Right cardiac atrium (tissue), 5 donors: ENCODE measurements around the gene HACE1. TPM values are rescaled to one million over a fixed set of nuclear protein-coding genes. Genes with fewer than 3 reads are reported as not detected.
"Not testable (repeated sequence)": the region's sequence is repeated elsewhere in the genome, so short reads cannot be mapped to it uniquely, and the experiment has no call there.

Experiments
- ATAC-seq, 2 donors: fragments of 200-7000 bp; cut with Tn5 transposase; one replicate each; pipeline versions ENCODE4 v1.8.0 to v1.9.1; 2020; ENCODE audit warnings: moderate library complexity in 2 of 2, mild to moderate bottlenecking in 1 of 2
- DNase-seq, 3 donors: peaks; one replicate each; pipeline ENCODE4 v3.0.0-alpha.2; 2020
- H3K27ac ChIP-seq: one replicate; pipeline ENCODE4 v1.5.1; 2013; ENCODE audit warnings: mild to moderate bottlenecking, low read length, control low read depth, moderate library complexity
- H3K27me3 ChIP-seq: one replicate; pipeline ENCODE4 v1.6.1; 2013; ENCODE audit not compliant: control insufficient read depth, insufficient read depth
- H3K4me1 ChIP-seq: one replicate; pipeline ENCODE4 v1.6.1; 2013; ENCODE audit warnings: low read length; ENCODE audit not compliant: control insufficient read depth, insufficient read depth
- H3K4me3 ChIP-seq: one replicate; pipeline ENCODE4 v1.5.1; 2013; ENCODE audit warnings: low read length, control low read depth
- H3K9me3 ChIP-seq: one replicate; pipeline ENCODE4 v1.6.1; 2013; ENCODE audit warnings: low read length; ENCODE audit not compliant: control insufficient read depth
- WGBS: extraction: QIAGEN DNeasy Blood & Tissue Kit; methylation state at CpG from one replicate; pipeline ENCODE4 v1.1.7; 2013; 5-methylcytosine and 5-hydroxymethylcytosine counted together
- intact Hi-C, 4 donors: fragments of 100-400 bp; cut with DNase I; formaldehyde crosslinking; loops; one replicate each; pipeline versions ENCODE4 v1.11.0 to v1.14.0; 2022 to 2023
- polyA plus RNA-seq: library from polyadenylated mRNA; stranded (reverse); fragments of 200-250 nt; gene quantifications from one replicate; pipeline ENCODE4 v1.2.3, GENCODE V29; 2013
- total RNA-seq, 4 donors: library from RNA; stranded (reverse); fragmentation: NEBNext Ultra II Directional; extraction: Animal tissue kit (Norgen Biotek cat#: 25700); gene quantifications; one replicate each; pipeline ENCODE4 v1.2.1, GENCODE V29; 2021
- donor health status: healthy with polysubstance abuse.
- donor health status: DM: no; HTN: yes; CAD: no.
- donor health status: DM: no; HTN: no; CAD: no.
- donor health status: DM: no; HTN: yes; CAD: no; lungs with severe emphysema.
- donor health status: DM: yes; HTN: yes; CAD: no.

HACE1 gene
- total and polyA plus RNA-seq, 5 donors = 3.9 to 9.7 (median 8.5) TPM

DNA sequence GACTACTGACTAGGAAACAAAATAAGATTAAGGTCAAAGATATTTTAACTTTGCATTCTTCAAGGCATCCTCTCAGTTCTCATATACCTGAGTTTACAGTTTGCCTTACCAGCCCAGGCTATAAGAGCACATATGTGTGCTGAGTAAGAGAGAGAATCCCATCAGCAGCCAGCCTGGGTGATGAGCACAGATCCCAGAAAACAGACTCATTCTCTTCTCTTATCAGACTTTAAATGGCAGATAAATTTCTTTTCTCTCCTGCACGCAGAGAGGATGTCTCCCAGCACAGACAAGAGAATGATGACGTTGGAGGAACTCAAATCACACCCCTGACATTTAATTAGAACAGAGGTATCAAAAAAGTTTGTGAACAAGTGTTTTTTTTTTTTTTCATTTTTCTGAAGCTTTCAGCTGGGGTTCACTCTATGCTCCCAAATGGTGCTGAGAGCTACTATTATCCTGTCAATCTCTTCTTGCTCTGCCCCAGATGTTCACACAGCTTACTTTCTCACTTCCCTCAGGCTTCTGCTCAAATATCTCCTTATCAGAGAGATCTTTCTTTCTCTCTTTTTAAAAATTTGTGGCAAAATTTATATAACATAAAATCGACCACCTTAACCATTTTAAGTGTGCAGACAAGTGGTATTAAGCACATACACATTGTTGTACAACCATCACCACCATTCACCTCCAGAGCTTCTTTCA lies 22.4 kb upstream of the HACE1 start:
- WGBS = 21% methylated on average over 3 of the region's 3 CpGs
- intact Hi-C loops = no loop called here

DNA sequence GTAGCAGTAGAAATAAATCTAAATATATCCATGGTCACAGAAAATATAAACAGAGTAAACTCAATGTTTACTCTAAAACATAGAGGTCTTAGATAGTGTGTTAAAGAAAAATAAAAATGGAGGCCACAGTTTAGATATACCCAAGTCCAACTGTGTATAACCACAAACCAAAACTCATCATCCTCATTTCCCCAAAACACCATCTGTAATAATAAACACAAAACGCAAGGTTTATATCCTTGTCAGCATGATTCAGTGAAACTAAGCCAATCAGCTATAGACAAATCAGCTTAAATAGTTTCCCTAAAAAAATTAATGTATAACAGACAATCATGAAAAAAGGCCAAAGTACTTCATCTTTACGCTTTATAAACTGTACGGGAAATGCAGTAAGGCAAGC lies 2.7 kb upstream of the HACE1 start:
- no peak overlapping the region for H3K4me3 ChIP-seq
- WGBS = 84% methylated on average over 3 of the region's 3 CpGs
- no peaks in the 10 kb centered on the region for H3K4me1 ChIP-seq
- intact Hi-C loops = no loop called here
- no peak for ATAC-seq
- no peaks in the 10 kb centered on the region for H3K9me3 ChIP-seq
- no peak overlapping the region for H3K27ac ChIP-seq
- peaks cover 2% of the 10 kb centered on the region for H3K27me3 ChIP-seq
- DNase-seq = no peak

More for the DNA sequence above, 22.4 kb upstream of the HACE1 start:
- no peaks in the 10 kb centered on the region for H3K9me3 ChIP-seq
- no peak overlapping the region for H3K4me3 ChIP-seq
- ATAC-seq (no peak), DNase-seq (no peak)
- H3K4me1 ChIP-seq = no peaks in the 10 kb centered on the region
- no peak overlapping the region for H3K27ac ChIP-seq
- H3K27me3 ChIP-seq = no peaks in the 10 kb centered on the region

DNA sequence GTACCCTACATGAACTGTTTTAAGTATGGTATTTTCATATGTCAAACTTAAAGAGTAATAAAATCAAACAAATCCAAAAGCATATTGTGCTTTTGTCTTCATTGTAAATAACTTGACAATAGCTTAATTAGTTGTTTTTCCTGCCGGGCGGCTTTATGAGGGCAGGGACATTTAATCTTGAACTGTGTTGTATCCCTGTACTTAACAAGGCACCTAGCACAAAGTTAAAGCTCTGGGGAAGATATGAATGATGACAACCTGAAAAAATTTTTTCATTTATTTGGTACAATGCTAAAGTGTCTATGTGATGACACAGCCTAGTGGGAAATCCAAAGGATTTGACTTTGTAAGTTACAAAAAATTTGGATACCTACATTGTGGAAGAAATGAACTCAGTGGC lies 502 bp upstream of the HACE1 start:
- WGBS = 74% methylated on average over 2 of the region's 2 CpGs

DNA sequence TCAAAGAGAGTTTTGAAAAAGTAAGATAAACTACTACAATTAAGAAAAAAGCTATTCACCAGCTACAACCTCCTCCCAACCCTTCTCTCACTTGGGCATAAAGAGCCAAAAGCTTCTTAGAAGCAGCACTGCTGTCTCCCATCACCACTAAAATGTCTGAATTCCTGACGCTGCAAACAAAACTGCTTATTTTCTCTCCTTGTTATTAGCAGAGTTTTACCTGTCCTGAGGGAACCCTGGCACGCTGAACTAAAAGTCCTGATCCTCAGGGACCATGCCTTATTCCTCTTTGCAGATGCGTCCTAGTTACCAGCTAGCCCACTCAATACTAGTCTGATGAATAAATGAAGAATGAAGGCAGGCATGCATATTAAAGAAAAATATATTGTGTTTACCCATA lies 1.1 kb downstream of the HACE1 start:
- no peaks in the 10 kb centered on the region for H3K4me1 ChIP-seq
- peaks cover 2% of the 10 kb centered on the region for H3K27me3 ChIP-seq
- peak overlapping the region; percentile 45 for H3K4me3 ChIP-seq
- H3K27ac ChIP-seq = no peak overlapping the region
- 24% methylated on average over 3 of the region's 3 CpGs for WGBS
- intact Hi-C loops = no loop called here
- DNase-seq (no peak), ATAC-seq (no peak)
- H3K9me3 ChIP-seq = no peaks in the 10 kb centered on the region

More for the DNA sequence above, 502 bp upstream of the HACE1 start:
- intact Hi-C loops = no loop called here
- ATAC-seq (no peak), DNase-seq (no peak)
- peaks cover 2% of the 10 kb centered on the region for H3K27me3 ChIP-seq
- H3K27ac ChIP-seq = no peak overlapping the region
- peak overlapping the region; percentile 45 for H3K4me3 ChIP-seq
- no peaks in the 10 kb centered on the region for H3K4me1 ChIP-seq
- no peaks in the 10 kb centered on the region for H3K9me3 ChIP-seq

DNA sequence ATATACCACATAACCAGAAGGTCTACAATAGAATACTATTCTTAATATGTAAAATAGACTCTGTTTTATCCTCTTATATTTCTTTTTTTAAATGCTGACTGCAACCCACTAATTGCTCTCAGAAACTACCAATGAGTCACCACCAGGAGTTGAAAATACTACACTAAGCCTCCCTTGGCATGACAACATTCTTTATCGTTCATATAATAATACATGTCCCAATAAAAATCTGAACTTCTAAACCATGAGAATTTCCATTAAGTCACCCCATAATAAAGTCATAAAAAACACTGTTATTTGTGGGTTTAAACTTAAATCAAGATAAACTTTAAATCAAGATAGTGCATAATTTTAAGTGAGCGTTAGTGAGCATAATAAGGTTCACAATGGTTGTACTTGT lies 4.2 kb downstream of the HACE1 start:
- intact Hi-C loops = no loop called here
- H3K4me3 ChIP-seq = no peak overlapping the region
- H3K4me1 ChIP-seq = no peaks in the 10 kb centered on the region
- no peak for ATAC-seq
- WGBS = 81% methylated on average over 2 of the region's 2 CpGs
- no peaks in the 10 kb centered on the region for H3K9me3 ChIP-seq
- H3K27me3 ChIP-seq = no peaks in the 10 kb centered on the region
- no peak overlapping the region for H3K27ac ChIP-seq
- no peak for DNase-seq

DNA sequence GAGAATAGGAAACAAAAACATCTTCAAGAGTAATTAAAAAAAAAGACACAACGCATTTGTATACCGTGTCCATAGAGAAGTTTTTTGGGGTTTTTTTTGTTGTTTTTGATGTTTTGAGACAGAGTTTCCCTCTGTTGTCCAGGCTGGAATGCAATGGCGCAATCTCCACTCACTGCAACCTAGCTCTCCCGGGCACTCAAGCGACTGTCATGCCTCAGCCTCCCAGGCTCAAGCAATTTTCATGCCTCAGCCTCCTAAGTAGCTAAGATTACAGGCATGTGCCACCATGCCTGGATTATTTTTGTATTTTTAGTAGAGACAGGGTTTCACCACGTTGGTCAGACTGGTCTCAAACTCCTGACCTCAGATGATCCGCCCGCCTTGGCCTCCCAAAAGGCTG lies 12.0 kb downstream of the HACE1 start:
- H3K27me3 ChIP-seq = not testable (repeated sequence)

DNA sequence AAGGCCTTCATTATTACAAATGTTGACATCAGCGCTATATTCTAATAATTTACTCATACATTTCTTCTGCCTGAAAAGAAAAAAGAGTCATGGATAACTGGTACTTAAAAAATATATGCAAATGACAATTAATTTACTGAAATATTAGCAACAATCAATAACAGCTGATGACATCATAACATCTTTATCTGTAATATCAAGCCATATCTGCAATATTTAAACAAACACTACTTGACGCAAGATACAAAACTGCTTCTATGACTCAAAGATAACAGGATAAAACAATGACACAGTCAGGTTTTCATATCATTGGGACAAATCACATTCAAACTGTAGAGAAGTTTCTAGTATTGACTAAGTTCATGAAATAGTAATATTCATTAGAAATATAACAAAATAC lies 16.5 kb downstream of the HACE1 start:
- WGBS = 98% methylated on average over 2 of the region's 2 CpGs
- intact Hi-C loops = no loop called here
- DNase-seq (no peak), ATAC-seq (no peak)
- H3K9me3 ChIP-seq = no peaks in the 10 kb centered on the region
- no peak overlapping the region for H3K27ac ChIP-seq
- no peaks in the 10 kb centered on the region for H3K27me3 ChIP-seq
- no peaks in the 10 kb centered on the region for H3K4me1 ChIP-seq
- H3K4me3 ChIP-seq = no peak overlapping the region

More for the DNA sequence above, 12.0 kb downstream of the HACE1 start:
- H3K9me3 ChIP-seq, DNase-seq, H3K27ac ChIP-seq, H3K4me1 ChIP-seq, ATAC-seq, H3K4me3 ChIP-seq, intact Hi-C loops: not testable (repeated sequence)
- WGBS = 89% methylated on average over 8 of the region's 8 CpGs

DNA sequence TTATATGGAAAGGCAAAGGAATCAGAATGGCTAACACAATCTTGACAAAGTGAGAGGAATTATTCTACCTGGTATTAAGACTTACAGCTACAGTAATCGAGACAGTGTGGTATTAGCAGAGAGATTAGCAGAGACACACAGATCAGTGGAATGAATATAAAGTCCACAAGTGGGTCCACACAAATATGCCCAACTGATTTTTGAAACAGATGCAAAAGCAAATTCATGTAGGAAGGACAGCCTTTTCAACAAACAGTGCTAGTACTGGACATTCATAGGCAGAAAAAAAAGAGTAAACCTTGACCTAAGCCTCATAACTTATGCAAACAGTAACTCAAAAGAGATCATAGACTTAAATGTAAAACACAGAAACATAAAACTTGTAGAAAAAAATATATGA lies 22.6 kb downstream of the HACE1 start:
- no peak overlapping the region for H3K27ac ChIP-seq
- DNase-seq = no peak
- H3K9me3 ChIP-seq = no peaks in the 10 kb centered on the region
- no peak for ATAC-seq
- WGBS = 97% methylated on average over 1 of the region's 1 CpG
- no peak overlapping the region for H3K4me3 ChIP-seq
- H3K27me3 ChIP-seq = no peaks in the 10 kb centered on the region
- no peaks in the 10 kb centered on the region for H3K4me1 ChIP-seq
- intact Hi-C loops = no loop called here

DNA sequence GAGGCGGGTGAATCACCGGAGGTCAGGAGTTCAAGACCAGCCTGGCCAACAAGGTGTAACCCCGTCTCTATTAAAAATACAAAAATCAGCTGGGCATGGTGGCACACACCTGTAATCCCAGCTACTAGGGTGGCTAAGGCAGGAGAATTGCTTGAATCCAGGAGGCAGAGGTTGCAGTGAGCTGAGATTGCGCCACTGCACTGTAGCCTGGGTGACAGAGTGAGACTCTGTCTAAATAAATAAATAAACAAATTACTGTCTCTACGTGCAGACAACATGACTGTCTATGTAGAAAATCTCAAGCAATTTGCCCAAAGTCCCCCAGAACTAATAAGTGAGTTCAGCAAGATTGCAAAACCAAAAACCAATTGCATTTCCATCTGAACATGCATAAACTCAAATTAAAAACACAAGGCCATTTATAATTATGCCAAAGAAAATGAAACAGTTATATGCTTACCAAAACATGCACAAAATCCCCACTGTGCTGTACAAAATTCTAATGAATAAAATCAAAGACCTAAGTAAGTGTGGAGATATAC lies 23.2 kb downstream of the HACE1 start:
- H3K27ac ChIP-seq, intact Hi-C loops, H3K9me3 ChIP-seq, DNase-seq, H3K4me1 ChIP-seq, H3K4me3 ChIP-seq, H3K27me3 ChIP-seq, ATAC-seq: not testable (repeated sequence)
- whole genome bisulfite sequencing = 90% methylated on average over 5 of the region's 5 CpGs

DNA sequence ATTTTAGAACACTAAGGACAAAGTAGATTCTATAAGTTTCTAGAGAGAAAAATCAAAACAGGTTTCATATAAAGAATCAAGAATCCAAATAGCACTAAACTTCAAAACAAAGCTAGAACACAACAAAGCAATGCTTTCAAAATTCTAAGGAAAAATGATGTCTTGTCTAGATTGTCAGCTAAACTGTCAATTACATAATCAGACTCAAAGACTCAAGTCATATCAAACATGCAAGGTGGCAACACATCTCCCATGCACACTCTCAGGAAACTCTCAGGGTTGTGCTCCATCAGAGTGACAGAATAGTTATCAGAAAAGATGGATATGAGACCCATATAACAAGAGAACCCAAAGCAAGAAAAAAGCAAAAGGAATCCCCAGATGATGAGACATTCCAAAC lies 23.9 kb downstream of the HACE1 start:
- DNase-seq = no peak

DNA sequence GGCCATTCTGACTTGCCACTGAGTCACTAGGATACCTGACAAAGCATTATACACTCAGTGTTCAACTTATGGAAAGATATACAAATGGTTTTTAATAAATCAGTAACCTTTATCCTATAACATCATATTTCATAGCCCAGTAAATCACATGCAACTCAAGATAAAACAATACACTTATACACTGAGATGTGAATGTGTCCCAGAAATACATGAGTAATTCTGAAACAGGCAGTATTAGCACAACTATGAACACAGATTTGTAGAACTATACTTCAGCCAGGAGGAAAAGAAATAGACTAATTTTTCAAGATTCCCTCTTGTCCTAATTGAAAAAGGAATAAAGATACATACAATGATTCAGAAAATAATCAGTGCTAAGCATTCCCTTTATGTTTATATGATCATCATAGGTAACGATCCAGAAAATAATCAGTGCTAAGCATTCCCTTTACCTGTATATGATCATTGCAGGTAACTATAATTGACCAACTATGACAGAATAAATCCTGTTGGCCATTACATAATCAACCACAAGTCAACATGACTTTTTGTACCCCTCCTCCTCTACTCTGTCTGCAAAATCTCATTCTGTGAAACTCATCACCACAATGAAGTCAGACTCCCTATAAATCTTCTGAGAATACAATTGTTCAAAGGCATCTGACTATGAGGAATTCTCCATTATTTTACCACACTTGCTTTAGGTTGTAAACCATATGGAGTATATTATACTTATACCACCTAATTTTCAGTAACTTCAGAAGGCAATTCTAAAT lies 30.3 kb downstream of the HACE1 start:
- Histone ChIP-seq H3K27me3 (no peaks in the 10 kb centered on the region), H3K4me1 (no peaks in the 10 kb centered on the region), H3K27ac (no peak overlapping the region), H3K9me3 (no peaks in the 10 kb centered on the region), H3K4me3 (no peak overlapping the region)
- intact Hi-C loops = no loop called here
- DNase-seq (no peak), ATAC-seq (no peak)
- 94% methylated on average over 1 of the region's 1 CpG for WGBS

More for the DNA sequence above, 23.9 kb downstream of the HACE1 start:
- intact Hi-C loops = no loop called here
- no peak overlapping the region for H3K4me3 ChIP-seq
- no peak for ATAC-seq
- H3K4me1 ChIP-seq = no peaks in the 10 kb centered on the region
- no peaks in the 10 kb centered on the region for H3K9me3 ChIP-seq
- H3K27ac ChIP-seq = no peak overlapping the region
- H3K27me3 ChIP-seq = no peaks in the 10 kb centered on the region
